Esophagus (tissue), 2 donors: ENCODE results near the gene POLE. TPM values are rescaled to one million over a fixed set of nuclear protein-coding genes. Genes with fewer than 3 reads are reported as not detected.

ENCODE experiments used
- H3K27ac ChIP-seq, 2 donors: one replicate each; pipeline ENCODE4 v1.5.1; 2013; ENCODE audit warnings: low read depth in 2 of 2, mild to moderate bottlenecking in 2 of 2, inconsistent platforms in 1 of 2, low read length in 1 of 2, moderate library complexity in 1 of 2
- H3K27me3 ChIP-seq, 2 donors: one replicate each; pipeline ENCODE4 v1.6.1; 2013; ENCODE audit warnings: low read length in 2 of 2, control low read depth in 1 of 2, mild to moderate bottlenecking in 1 of 2; ENCODE audit not compliant: insufficient read depth in 2 of 2, control insufficient read depth in 1 of 2
- H3K36me3 ChIP-seq, 2 donors: one replicate each; pipeline ENCODE4 v1.6.1; 2013; ENCODE audit warnings: low read length in 1 of 2; ENCODE audit not compliant: control insufficient read depth in 2 of 2, insufficient read depth in 2 of 2
- H3K4me1 ChIP-seq, 2 donors: one replicate each; pipeline ENCODE4 v1.6.1; 2013; ENCODE audit warnings: low read length in 1 of 2; ENCODE audit not compliant: control insufficient read depth in 2 of 2, insufficient read depth in 2 of 2
- H3K4me3 ChIP-seq, 2 donors: one replicate each; pipeline ENCODE4 v1.5.1; 2013; ENCODE audit warnings: low read length in 2 of 2, mild to moderate bottlenecking in 2 of 2, low read depth in 1 of 2, moderate library complexity in 1 of 2
- H3K9me3 ChIP-seq, 2 donors: one replicate each; pipeline ENCODE4 v1.6.1; 2013; ENCODE audit warnings: mild to moderate bottlenecking in 2 of 2, low read depth in 1 of 2, low read length in 1 of 2, moderate library complexity in 1 of 2; ENCODE audit not compliant: control insufficient read depth in 2 of 2, insufficient read depth in 1 of 2
- WGBS, 2 donors: extraction: QIAGEN DNeasy Blood & Tissue Kit; methylation state at CpG; one replicate each; pipeline ENCODE4 v1.1.7; 2013; 5-methylcytosine and 5-hydroxymethylcytosine counted together
- polyA plus RNA-seq, 2 donors: library from polyadenylated mRNA; stranded (reverse); fragments of 200-250 nt; gene quantifications; one replicate each; pipeline ENCODE4 v1.2.3, GENCODE V29; 2013
- donor health status: healthy with polysubstance abuse.
- donor health status: Bipolar disorder and iron deficiency.

POLE gene
- polyA plus RNA-seq, 2 donors, result 16.7 to 41.2 TPM

GRCh38 chr12:132690112-132690511 lies 3.0 kb upstream of the POLE start:
- 95% methylated on average over 9 of the region's 9 CpGs for WGBS, 2 donors
- Histone ChIP-seq H3K27me3 (no peaks in the 10 kb centered on the region), H3K9me3 (no peaks in the 10 kb centered on the region), H3K27ac (no peak overlapping the region), H3K4me3 (no peak overlapping the region), H3K4me1 (peaks cover 0 to 13% of the 10 kb centered on the region in 2 donors), H3K36me3 (no peaks in the 10 kb centered on the region)

DNA sequence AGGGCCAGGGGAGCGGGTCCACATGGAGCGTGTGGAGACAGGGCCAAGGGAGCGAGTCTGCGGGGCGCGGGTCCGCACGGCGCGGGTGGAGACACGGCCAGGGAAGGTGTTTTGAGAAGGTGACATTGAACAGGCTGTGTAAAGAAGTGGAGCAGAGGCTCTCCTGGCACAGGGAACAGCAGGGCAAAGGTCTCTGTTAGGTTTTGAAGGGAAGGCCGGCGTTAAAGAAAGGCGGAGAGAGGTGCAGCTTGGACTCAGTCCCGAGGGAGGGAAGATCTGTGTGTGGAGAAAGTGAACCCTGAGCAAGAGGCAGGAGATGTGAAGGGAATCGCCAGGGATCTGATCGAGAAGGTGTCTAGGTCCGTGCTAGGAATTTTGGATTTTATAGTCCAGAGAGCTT lies 2.1 kb upstream of the POLE start:
- H3K4me3 ChIP-seq, result peak overlapping the region in 1 of 2 donors; percentile 27
- H3K27ac ChIP-seq, result no peak overlapping the region
- H3K4me1 ChIP-seq, result peaks cover 0 to 12% of the 10 kb centered on the region in 2 donors
- no peaks in the 10 kb centered on the region for H3K36me3 ChIP-seq
- 52 to 53% methylated on average over 18 of the region's 18 CpGs for WGBS, 2 donors
- H3K9me3 ChIP-seq, result no peaks in the 10 kb centered on the region
- H3K27me3 ChIP-seq, result no peaks in the 10 kb centered on the region

DNA sequence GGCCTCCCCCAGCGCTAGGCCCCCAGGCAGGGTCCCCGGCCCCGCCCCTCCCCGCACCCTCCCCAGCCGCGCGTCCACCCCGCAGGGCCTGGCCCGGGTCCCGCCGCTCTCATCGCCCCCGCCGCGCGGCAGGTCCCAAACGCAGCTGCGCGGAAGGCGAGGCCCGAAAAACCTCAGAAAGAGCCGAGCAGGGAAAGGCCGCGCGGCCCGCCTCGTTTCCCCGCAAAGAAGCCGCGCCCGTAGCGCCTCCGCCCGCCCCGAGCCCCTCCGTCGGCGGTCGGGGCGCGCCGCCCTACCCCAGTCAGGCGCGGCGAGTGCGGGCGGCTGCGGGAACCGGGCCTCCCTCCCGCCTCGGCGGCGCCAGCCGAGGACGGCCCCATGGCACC lies 324 bp downstream of the POLE start:
- Histone ChIP-seq H3K36me3 (no peaks in the 10 kb centered on the region), H3K9me3 (no peaks in the 10 kb centered on the region), H3K27ac (peak overlapping the region; percentile 69 to 74), H3K27me3 (no peaks in the 10 kb centered on the region), H3K4me3 (peak overlapping the region; percentile 84 to 87), H3K4me1 (peaks cover 0 to 12% of the 10 kb centered on the region in 2 donors)
- WGBS, 2 donors, result 0 to 1% methylated on average over 40 to 55 of the region's 55 CpGs

DNA sequence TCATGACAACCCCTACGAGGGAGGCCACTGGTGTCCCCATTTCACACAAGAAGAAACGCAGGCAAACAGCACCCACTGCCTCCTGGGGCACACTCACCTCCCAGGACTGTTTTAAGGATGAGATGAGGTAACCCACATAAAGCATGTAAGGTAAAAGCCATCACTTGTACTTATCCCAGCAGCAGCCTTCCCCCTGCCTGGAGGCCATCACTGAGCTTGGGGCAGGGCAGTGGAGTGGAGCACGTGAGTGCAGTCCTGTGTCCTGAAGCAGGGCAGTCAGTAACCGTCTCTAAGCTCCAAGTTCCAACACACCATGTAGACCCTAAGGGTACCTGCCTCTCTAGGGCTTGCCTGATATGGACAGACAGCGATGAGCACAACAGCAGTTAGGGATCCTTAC lies 1.7 kb downstream of the POLE start:
- Histone ChIP-seq H3K27ac (no peak overlapping the region), H3K4me3 (no peak overlapping the region), H3K4me1 (peaks cover 0 to 12% of the 10 kb centered on the region in 2 donors), H3K9me3 (no peaks in the 10 kb centered on the region), H3K27me3 (no peaks in the 10 kb centered on the region), H3K36me3 (no peaks in the 10 kb centered on the region)
- 63 to 79% methylated on average over 5 of the region's 5 CpGs for WGBS, 2 donors

GRCh38 chr12:132677492-132677891 lies 9.7 kb downstream of the POLE start:
- Histone ChIP-seq H3K9me3 (no peaks in the 10 kb centered on the region), H3K27me3 (no peaks in the 10 kb centered on the region), H3K36me3 (peaks cover 6 to 35% of the 10 kb centered on the region in 2 donors), H3K4me1 (no peaks in the 10 kb centered on the region), H3K27ac (no peak overlapping the region), H3K4me3 (no peak overlapping the region)
- 91 to 92% methylated on average over 9 of the region's 9 CpGs for WGBS, 2 donors

- H3K4me1 ChIP-seq, result no peaks in the 10 kb centered on the region
- no peak overlapping the region for H3K27ac ChIP-seq
- no peaks in the 10 kb centered on the region for H3K27me3 ChIP-seq
- H3K9me3 ChIP-seq, result no peaks in the 10 kb centered on the region
- H3K4me3 ChIP-seq, result no peak overlapping the region
- WGBS, 2 donors, result 89 to 92% methylated on average over 14 of the region's 14 CpGs
- peaks cover 6 to 42% of the 10 kb centered on the region in 2 donors for H3K36me3 ChIP-seq
Observed at GRCh38 chr12:132675757-132676432, 11.2 kb downstream of the POLE start.

DNA sequence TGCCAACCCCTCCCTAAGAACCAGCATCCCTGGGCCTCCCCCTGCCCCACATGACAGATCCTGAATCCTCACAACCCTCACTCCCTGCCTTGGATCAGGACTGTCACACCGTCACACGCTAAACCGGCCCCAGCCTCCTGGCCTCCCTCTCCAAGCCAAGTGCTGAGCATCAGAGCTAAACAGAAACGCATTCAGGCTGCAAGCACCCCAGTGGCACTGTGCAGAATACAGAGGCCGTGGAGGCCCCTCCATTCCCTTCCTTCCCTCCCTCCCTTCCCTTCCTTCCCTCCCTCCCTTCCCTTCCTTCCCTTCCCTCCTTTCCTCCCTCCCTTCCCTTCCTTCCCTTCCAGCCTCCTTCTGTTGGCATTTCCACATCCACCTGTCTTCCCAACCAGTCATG lies 12.6 kb downstream of the POLE start:
- Histone ChIP-seq H3K27ac (no peak overlapping the region), H3K4me3 (no peak overlapping the region), H3K4me1 (no peaks in the 10 kb centered on the region), H3K27me3 (no peaks in the 10 kb centered on the region), H3K36me3 (peaks cover 6 to 44% of the 10 kb centered on the region in 2 donors), H3K9me3 (no peaks in the 10 kb centered on the region)
- 96 to 98% methylated on average over 5 of the region's 5 CpGs for WGBS, 2 donors

DNA sequence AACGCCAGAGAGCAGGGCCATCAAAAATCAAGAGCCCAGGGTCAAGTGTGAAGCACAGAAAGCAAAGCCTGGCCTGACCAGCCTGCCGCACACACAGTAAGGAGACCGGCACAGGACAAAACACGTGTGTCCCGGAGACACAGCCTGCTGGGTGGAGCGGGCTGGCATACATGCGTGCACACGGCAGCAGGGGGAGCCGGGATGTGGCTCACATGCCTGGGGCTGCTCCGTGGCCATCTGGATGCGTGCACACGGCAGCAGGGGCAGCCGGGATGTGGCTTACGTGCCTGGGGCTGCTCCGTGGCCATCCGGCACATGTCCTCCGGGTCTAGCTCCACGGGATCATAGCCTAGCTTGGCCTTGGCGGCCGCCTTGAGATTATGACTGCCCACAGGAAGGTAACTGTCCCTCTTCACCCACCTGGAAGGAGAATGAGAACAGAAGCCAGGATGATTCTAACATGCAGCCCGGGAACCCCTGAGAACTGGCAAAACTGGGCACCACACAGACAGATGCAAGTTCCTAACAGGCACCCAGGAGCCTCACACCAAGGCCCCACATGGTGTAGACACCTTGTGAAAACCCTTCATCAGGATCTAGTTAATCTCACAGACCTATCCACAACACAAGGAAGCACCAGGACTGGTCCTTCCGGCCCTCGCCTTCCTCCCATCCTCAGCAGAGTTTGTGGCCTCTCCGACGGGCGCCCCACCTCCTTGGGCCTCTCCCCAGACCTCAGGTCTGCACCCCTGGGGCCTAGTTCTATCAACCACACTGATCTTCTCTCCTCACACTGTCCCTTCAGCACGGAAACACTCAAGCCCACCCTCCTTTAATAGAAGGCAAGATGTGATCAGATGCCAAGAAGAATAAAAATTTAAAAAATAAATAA lies 13.6 kb downstream of the POLE start:
- WGBS, 2 donors, result 94 to 95% methylated on average over 27 of the region's 27 CpGs
- H3K36me3 ChIP-seq, result peaks cover 9 to 49% of the 10 kb centered on the region in 2 donors
- no peak overlapping the region for H3K27ac ChIP-seq
- H3K4me3 ChIP-seq, result no peak overlapping the region
- H3K4me1 ChIP-seq, result no peaks in the 10 kb centered on the region
- no peaks in the 10 kb centered on the region for H3K9me3 ChIP-seq
- H3K27me3 ChIP-seq, result no peaks in the 10 kb centered on the region

GRCh38 chr12:132672678-132673077 lies 14.5 kb downstream of the POLE start:
- 90% methylated on average over 12 of the region's 12 CpGs for WGBS, 2 donors
- H3K9me3 ChIP-seq, result no peaks in the 10 kb centered on the region
- H3K27ac ChIP-seq, result no peak overlapping the region
- no peaks in the 10 kb centered on the region for H3K4me1 ChIP-seq
- no peaks in the 10 kb centered on the region for H3K27me3 ChIP-seq
- H3K4me3 ChIP-seq, result no peak overlapping the region
- H3K36me3 ChIP-seq, result peaks cover 14 to 55% of the 10 kb centered on the region in 2 donors
